ENCODE measurements around the gene STON2.
"Not testable (repeated sequence)": the region's sequence is repeated elsewhere in the genome, so short reads cannot be mapped to it uniquely, and the experiment has no call there.

STON2 gene

GRCh38 chr14:81435048-81435390 lies 34.9 kb upstream of the STON2 start:
- no peak for FAIRE-seq
- DNase-seq (ENCODE audit: insufficient read length) = no peak
- no peak for TF ChIP-seq POLR2A (IDR thresholded peaks at IDR 0.05; ENCODE audit: low read depth, low read length)
- no peak for TF ChIP-seq POLR2AphosphoS5 (IDR thresholded peaks at IDR 0.05; ENCODE audit: low read depth, low read length)
- no peak for TF ChIP-seq TAF1 (IDR thresholded peaks at IDR 0.05; ENCODE audit: borderline replicate concordance, low read depth, low read length)

- FAIRE-seq (no peak), DNase-seq (ENCODE audit: insufficient read length) (no peak)
- TF ChIP-seq POLR2A (IDR thresholded peaks at IDR 0.05; ENCODE audit: low read depth, low read length) (no peak), TAF1 (IDR thresholded peaks at IDR 0.05; ENCODE audit: borderline replicate concordance, low read depth, low read length) (no peak), POLR2AphosphoS5 (IDR thresholded peaks at IDR 0.05; ENCODE audit: low read depth, low read length) (no peak)
Measured at GRCh38 chr14:81434230-81434629, 34.1 kb upstream of the STON2 start.

GRCh38 chr14:81433378-81433777 lies 33.3 kb upstream of the STON2 start:
- no peak for FAIRE-seq
- TF ChIP-seq POLR2A (IDR thresholded peaks at IDR 0.05; ENCODE audit: low read depth, low read length) = no peak
- no peak for TF ChIP-seq POLR2AphosphoS5 (IDR thresholded peaks at IDR 0.05; ENCODE audit: low read depth, low read length)
- TF ChIP-seq TAF1 (IDR thresholded peaks at IDR 0.05; ENCODE audit: borderline replicate concordance, low read depth, low read length) = no peak
- DNase-seq (ENCODE audit: insufficient read length) = no peak

- no peak for DNase-seq (ENCODE audit: insufficient read length)
- TF ChIP-seq TAF1 (IDR thresholded peaks at IDR 0.05; ENCODE audit: borderline replicate concordance, low read depth, low read length) = no peak
- TF ChIP-seq POLR2AphosphoS5 (IDR thresholded peaks at IDR 0.05; ENCODE audit: low read depth, low read length) = no peak
- no peak for TF ChIP-seq POLR2A (IDR thresholded peaks at IDR 0.05; ENCODE audit: low read depth, low read length)
- FAIRE-seq = no peak
Measured at GRCh38 chr14:81432219-81432661, 32.1 kb upstream of the STON2 start.

- FAIRE-seq (no peak), DNase-seq (ENCODE audit: insufficient read length) (no peak)
- TF ChIP-seq POLR2A (IDR thresholded peaks at IDR 0.05; ENCODE audit: low read depth, low read length) (no peak), POLR2AphosphoS5 (IDR thresholded peaks at IDR 0.05; ENCODE audit: low read depth, low read length) (no peak), TAF1 (IDR thresholded peaks at IDR 0.05; ENCODE audit: borderline replicate concordance, low read depth, low read length) (no peak)
Measured at GRCh38 chr14:81430235-81430634, 30.1 kb upstream of the STON2 start.

GRCh38 chr14:81429749-81430148 lies 29.6 kb upstream of the STON2 start:
- not testable (repeated sequence) for DNase-seq (ENCODE audit: insufficient read length); FAIRE-seq

GRCh38 chr14:81429028-81429427 lies 28.9 kb upstream of the STON2 start:
- TF ChIP-seq TAF1 (IDR thresholded peaks at IDR 0.05; ENCODE audit: borderline replicate concordance, low read depth, low read length) (no peak), POLR2A (IDR thresholded peaks at IDR 0.05; ENCODE audit: low read depth, low read length) (no peak), POLR2AphosphoS5 (IDR thresholded peaks at IDR 0.05; ENCODE audit: low read depth, low read length) (no peak)
- FAIRE-seq (no peak), DNase-seq (ENCODE audit: insufficient read length) (no peak)

- no peak for FAIRE-seq
- no peak for DNase-seq (ENCODE audit: insufficient read length)
- TF ChIP-seq POLR2AphosphoS5 (IDR thresholded peaks at IDR 0.05; ENCODE audit: low read depth, low read length) (no peak), POLR2A (IDR thresholded peaks at IDR 0.05; ENCODE audit: low read depth, low read length) (no peak), TAF1 (IDR thresholded peaks at IDR 0.05; ENCODE audit: borderline replicate concordance, low read depth, low read length) (no peak)
Measured at GRCh38 chr14:81427348-81428058, 27.4 kb upstream of the STON2 start.

- DNase-seq (ENCODE audit: insufficient read length) (no peak), FAIRE-seq (no peak)
- TF ChIP-seq POLR2AphosphoS5 (IDR thresholded peaks at IDR 0.05; ENCODE audit: low read depth, low read length) (no peak), TAF1 (IDR thresholded peaks at IDR 0.05; ENCODE audit: borderline replicate concordance, low read depth, low read length) (no peak), POLR2A (IDR thresholded peaks at IDR 0.05; ENCODE audit: low read depth, low read length) (no peak)
Measured at GRCh38 chr14:81423504-81423903, 23.4 kb upstream of the STON2 start.

- no peak for DNase-seq (ENCODE audit: insufficient read length)
- FAIRE-seq = no peak
- TF ChIP-seq TAF1 (IDR thresholded peaks at IDR 0.05; ENCODE audit: borderline replicate concordance, low read depth, low read length) (no peak), POLR2AphosphoS5 (IDR thresholded peaks at IDR 0.05; ENCODE audit: low read depth, low read length) (no peak), POLR2A (IDR thresholded peaks at IDR 0.05; ENCODE audit: low read depth, low read length) (no peak)
Measured at GRCh38 chr14:81418057-81418790, 18.1 kb upstream of the STON2 start.

GRCh38 chr14:81416981-81417380 lies 16.9 kb upstream of the STON2 start:
- DNase-seq (ENCODE audit: insufficient read length) (no peak), FAIRE-seq (no peak)
- TF ChIP-seq POLR2A (IDR thresholded peaks at IDR 0.05; ENCODE audit: low read depth, low read length) (no peak), POLR2AphosphoS5 (IDR thresholded peaks at IDR 0.05; ENCODE audit: low read depth, low read length) (no peak), TAF1 (IDR thresholded peaks at IDR 0.05; ENCODE audit: borderline replicate concordance, low read depth, low read length) (no peak)

All from GM12892 (cell line).